Measurements from ENCODE around the gene CNTROB.
"Not testable (repeated sequence)": the region's sequence is repeated elsewhere in the genome, so short reads cannot be mapped to it uniquely, and the experiment has no call there.

- not testable (repeated sequence) for TF ChIP-seq POLR2A, CTCF (IDR thresholded peaks at IDR 0.05)
These were observed 21.3 kb downstream of the CNTROB start for GRCh38 chr17:7953266-7953665.
